Measurements from ENCODE around the gene AKAP13.

The AKAP13 gene

GRCh38 chr15:85771781-85772445, 391.5 kb downstream of the AKAP13 start:
- DNase-seq (ENCODE audit: low spot score), result no peak
- no peak for TF ChIP-seq CTCF (IDR thresholded peaks at IDR 0.05; ENCODE audit: extremely low read depth, missing control alignments)

GRCh38 chr15:85772668-85773067, 392.3 kb downstream of the AKAP13 start:
- no peak for TF ChIP-seq CTCF (IDR thresholded peaks at IDR 0.05; ENCODE audit: extremely low read depth, missing control alignments)
- no peak for DNase-seq (ENCODE audit: low spot score)

GRCh38 chr15:85773249-85773648, 392.8 kb downstream of the AKAP13 start:
- no peak for TF ChIP-seq CTCF (IDR thresholded peaks at IDR 0.05; ENCODE audit: extremely low read depth, missing control alignments)
- no peak for DNase-seq (ENCODE audit: low spot score)

- TF ChIP-seq CTCF (IDR thresholded peaks at IDR 0.05; ENCODE audit: extremely low read depth, missing control alignments), result no peak
- no peak for DNase-seq (ENCODE audit: low spot score)
Observed at GRCh38 chr15:85773970-85774369, 393.6 kb downstream of the AKAP13 start.

- no peak for TF ChIP-seq CTCF (IDR thresholded peaks at IDR 0.05; ENCODE audit: extremely low read depth, missing control alignments)
- no peak for DNase-seq (ENCODE audit: low spot score)
Observed at GRCh38 chr15:85777250-85778106, 397.1 kb downstream of the AKAP13 start.

GRCh38 chr15:85778107-85778776, 397.8 kb downstream of the AKAP13 start:
- no peak for TF ChIP-seq CTCF (IDR thresholded peaks at IDR 0.05; ENCODE audit: extremely low read depth, missing control alignments)
- DNase-seq (ENCODE audit: low spot score), result no peak

- DNase-seq (ENCODE audit: low spot score), result no peak
- TF ChIP-seq CTCF (IDR thresholded peaks at IDR 0.05; ENCODE audit: extremely low read depth, missing control alignments), result no peak
Observed at GRCh38 chr15:85779249-85779648, 398.8 kb downstream of the AKAP13 start.
